NCI-H1417 treated with DMSO at 0.1 percent for 48 hours (cell line): Measurements from ENCODE around the gene CHDH.

Source experiments
- DNase-seq: peaks from one replicate; lab custom pipeline; 2025; lab: John Stamatoyannopoulos, UW

The CHDH gene

DNA sequence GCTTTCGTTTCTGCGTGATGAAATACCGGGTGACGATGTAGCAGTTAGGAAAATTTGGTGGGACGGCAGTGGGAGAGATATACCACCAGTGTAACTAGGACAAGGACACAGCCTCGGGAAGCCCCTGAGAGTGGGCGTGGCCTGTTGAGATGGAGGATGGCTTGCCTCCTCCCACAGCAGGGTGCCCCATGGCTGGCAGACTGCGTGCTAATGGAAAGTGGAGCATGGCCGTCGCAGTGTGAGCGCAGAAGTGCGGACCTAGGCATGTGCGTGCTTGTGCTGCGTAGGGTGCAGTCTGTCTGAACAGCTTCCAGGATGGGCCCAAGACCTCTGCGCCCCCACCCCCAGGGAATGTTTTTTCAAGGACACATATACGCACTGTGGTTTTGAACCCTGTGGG is 56.8 kb downstream of the CHDH start:
- DNase-seq = no peak

DNA sequence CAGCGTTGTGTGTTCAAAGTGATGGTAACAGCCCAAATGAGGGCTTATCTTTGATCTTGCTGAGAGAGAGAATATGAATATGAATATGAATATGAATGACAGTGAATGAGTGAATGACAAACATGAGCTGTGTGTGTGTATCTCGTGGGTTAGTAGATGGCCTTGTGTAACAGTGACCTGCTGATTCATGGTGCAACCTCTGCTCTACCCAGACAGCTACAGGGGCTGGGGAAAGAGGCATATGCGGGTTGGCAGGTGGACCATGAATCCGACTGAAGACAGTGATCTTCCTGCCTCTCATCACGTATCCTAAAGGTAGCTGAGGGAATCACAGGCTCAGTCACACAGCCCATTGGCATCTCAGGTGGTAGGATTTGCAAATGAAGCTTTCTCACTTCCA is 58.2 kb downstream of the CHDH start:
- no peak for DNase-seq

GRCh38 chr3:53787016-53787415 is 59.2 kb downstream of the CHDH start:
- no peak for DNase-seq

GRCh38 chr3:53780806-53781205 is 65.4 kb downstream of the CHDH start:
- DNase-seq = no peak

DNA sequence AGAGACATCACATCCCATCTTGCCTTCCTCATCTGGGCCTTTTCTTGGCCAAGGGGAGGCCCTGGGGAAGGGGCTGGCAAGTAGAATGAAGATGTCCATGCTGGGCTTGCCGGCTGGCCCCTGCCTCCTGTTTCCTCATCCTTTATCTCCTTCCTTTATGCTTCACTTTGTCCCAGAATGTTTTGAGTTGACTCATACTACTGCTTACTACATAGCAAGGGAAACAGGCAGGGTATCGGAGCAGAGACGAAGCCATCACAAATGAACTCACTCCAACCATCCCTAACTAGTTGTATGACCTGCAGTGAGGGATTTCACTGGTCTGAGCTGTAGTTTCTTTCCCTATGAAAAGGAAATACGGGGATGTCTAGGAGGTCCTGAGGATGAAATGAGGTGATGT is 66.0 kb downstream of the CHDH start:
- DNase-seq = no peak

DNA sequence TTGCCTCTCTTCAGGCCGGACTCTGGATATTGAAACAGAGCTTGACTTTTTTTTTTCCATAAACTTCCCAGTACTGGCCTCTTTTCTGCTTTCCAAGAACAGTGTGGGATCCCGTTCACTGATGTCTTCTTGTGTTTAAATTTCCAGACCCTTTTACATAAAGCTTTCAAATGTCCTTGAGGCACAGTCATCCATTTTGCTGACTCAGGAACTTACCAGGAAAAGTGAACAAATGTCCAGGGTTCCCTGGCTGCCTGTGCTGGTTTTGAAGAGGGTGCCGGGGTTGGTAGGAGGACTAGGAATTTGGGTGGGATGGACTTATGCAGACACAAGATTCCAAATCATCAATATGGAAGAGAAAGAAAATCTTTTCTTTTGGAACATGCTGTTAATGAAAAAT is 68.1 kb downstream of the CHDH start:
- no peak for DNase-seq

DNA sequence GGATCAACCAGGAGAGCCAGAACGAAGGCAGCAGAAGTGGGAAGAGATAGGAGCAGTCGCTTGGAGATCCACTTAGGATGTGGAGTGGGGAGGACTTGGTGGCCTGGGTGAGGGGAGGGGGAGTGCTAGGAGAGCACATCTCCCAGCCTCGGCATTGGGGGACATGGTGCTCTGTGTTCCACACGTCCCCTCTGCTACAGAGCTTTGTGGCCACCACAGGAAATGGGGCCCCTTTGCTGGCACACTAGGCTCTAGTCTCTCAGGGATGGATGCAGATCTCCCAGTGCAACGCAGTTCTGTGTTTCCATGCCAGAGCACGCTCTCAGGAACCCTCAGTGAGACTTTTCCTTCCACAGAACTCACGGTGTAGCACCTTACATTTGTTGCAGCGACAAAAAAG is 68.8 kb downstream of the CHDH start:
- DNase-seq = no peak

DNA sequence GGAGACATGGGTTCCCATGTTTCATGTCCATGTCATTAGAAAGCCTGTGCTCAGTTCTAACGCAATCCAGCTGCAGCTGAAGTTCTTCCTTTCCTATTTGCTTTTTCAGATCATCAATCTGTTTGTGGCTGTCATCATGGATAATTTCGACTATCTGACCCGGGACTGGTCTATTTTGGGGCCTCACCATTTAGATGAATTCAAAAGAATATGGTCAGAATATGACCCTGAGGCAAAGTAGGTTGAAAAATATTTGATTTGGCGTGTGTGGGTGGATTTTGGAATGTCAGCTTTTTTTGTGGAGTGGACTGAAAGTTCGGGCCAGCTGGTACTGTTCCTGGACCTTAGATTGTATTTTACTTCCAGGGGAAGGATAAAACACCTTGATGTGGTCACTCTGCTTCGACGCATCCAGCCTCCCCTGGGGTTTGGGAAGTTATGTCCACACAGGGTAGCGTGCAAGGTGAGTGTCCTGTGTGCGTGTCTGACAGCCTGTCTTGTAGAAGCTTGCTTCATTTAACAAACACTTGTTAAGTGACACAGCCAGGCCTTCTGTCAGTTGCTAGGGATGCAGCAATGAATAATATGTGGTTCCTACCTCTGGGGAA is 69.6 kb downstream of the CHDH start:
- DNase-seq = no peak

GRCh38 chr3:53775834-53776251 is 70.4 kb downstream of the CHDH start:
- DNase-seq = no peak

DNA sequence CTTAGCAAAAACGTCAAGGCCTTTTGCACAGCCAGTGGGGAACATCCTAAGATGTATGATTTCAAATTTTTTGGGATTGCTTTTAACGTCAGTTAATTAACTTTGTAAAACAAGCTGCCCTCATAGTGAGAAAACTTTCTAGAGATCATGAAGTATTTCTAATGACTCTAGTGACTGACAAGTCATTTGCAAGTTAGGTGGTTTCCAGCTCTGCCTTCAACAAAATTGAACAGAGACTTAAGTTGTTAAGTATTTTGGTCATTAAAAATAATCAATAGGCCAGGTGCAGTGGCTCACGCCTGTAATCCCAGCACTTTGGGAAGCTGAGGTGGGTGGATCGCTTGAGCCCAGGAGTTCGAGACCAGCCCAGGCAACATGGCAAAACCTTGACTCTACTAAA is 71.2 kb downstream of the CHDH start:
- DNase-seq = no peak

DNA sequence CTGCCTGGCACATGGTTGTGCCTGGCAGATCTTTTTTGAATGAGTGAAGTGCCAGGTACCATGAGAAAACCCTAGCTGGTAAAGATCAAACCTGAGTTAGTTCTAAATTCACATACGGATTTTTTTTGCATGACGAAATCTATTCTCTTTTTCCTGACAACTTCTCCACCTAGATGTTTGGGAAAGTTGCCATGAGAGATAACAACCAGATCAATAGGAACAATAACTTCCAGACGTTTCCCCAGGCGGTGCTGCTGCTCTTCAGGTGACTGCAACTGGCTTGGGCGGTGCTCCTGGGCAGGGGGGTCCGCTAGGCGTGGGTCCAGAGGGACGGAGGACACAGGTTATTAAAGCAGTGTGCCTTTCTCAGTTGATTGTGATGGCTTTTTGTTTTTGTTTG is 71.8 kb downstream of the CHDH start:
- no peak for DNase-seq

- no peak for DNase-seq
Observed at GRCh38 chr3:53773611-53774368, 72.4 kb downstream of the CHDH start.

GRCh38 chr3:53773021-53773436 is 73.2 kb downstream of the CHDH start:
- no peak for DNase-seq

GRCh38 chr3:53772562-53772961 is 73.7 kb downstream of the CHDH start:
- DNase-seq = no peak

- DNase-seq = no peak
Observed at GRCh38 chr3:53768478-53769459, 77.5 kb downstream of the CHDH start.

GRCh38 chr3:53766706-53767105 is 79.5 kb downstream of the CHDH start:
- no peak for DNase-seq

GRCh38 chr3:53765753-53766152 is 80.5 kb downstream of the CHDH start:
- DNase-seq = no peak

- no peak for DNase-seq
Observed at GRCh38 chr3:53764026-53764775, 82.0 kb downstream of the CHDH start.

DNA sequence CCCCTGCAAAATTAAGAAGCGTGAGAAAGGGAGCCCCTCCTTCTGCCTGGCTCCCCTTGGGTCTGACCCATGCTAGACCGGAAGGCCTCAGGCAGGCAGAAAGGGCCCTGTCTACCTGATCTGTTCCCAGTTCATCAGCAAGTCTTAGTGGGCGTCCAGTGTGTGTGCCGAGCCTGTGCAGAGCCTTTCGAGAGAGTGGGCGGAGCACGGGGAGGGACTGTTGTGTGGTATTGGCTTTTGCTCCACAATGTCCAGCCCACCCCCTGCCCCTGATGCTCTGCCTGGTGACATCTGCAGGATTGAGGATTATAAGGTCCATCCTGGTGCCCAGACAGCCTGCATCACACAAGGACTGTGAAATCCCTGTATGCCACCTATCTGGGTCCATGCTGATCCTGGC is 82.9 kb downstream of the CHDH start:
- DNase-seq = no peak
